Measurements from ENCODE around the gene TMEM117.
"Not testable (repeated sequence)": the region's sequence is repeated elsewhere in the genome, so short reads cannot be mapped to it uniquely, and the experiment has no call there.

TMEM117 gene

DNA sequence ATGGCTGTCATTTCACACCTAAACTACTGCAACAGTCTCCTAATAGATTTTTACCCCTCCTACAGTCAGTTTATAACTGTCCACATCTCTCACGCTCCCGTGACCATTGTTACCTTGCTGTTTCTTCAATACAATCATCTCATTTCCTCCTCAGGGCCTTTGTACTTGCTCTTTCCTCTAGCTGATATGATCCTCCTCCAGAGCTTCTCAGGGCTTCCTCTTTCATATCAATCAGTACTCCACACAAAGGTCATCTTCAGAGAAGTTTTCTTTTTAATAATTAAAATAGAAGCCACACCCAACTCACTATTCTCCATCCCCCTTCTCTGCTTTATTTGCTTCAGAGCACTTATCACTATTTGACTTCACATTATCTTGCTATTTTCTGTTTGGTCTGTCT lies 532.0 kb downstream of the TMEM117 start:
- H3K4me3 ChIP-seq (replicated peaks; ENCODE audit: low read depth, low read length) = no peak overlapping the region
- no peak for DNase-seq (ENCODE audit: low read depth)
- TF ChIP-seq, protein P1, sequence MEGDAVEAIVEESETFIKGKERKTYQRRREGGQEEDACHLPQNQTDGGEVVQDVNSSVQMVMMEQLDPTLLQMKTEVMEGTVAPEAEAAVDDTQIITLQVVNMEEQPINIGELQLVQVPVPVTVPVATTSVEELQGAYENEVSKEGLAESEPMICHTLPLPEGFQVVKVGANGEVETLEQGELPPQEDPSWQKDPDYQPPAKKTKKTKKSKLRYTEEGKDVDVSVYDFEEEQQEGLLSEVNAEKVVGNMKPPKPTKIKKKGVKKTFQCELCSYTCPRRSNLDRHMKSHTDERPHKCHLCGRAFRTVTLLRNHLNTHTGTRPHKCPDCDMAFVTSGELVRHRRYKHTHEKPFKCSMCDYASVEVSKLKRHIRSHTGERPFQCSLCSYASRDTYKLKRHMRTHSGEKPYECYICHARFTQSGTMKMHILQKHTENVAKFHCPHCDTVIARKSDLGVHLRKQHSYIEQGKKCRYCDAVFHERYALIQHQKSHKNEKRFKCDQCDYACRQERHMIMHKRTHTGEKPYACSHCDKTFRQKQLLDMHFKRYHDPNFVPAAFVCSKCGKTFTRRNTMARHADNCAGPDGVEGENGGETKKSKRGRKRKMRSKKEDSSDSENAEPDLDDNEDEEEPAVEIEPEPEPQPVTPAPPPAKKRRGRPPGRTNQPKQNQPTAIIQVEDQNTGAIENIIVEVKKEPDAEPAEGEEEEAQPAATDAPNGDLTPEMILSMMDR (IDR thresholded peaks at IDR 0.05; ENCODE audit: low read length, missing control alignments) = no peak

DNA sequence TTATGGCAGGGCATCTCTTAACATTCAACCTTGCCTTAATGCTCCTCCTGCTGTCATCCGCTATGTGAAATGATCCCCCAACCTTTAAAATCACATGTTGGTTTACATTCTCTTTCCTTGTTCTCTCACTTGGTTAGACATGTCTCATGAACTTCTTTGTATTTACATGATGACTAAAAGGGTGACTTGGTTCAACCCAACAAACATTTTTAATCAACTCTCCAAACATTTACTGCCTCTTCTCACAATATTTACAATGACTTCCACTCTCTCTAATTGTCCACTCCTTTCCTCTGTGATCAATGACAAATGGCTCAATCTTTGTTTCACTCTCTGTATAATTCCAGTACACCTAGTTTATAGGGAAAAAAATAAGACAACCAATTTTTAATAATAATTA lies 534.1 kb downstream of the TMEM117 start:
- TF ChIP-seq, protein P1 (IDR thresholded peaks at IDR 0.05; ENCODE audit: low read length, missing control alignments) = no peak
- DNase-seq (ENCODE audit: low read depth) = no peak
- H3K4me3 ChIP-seq (replicated peaks; ENCODE audit: low read depth, low read length) = no peak overlapping the region

DNA sequence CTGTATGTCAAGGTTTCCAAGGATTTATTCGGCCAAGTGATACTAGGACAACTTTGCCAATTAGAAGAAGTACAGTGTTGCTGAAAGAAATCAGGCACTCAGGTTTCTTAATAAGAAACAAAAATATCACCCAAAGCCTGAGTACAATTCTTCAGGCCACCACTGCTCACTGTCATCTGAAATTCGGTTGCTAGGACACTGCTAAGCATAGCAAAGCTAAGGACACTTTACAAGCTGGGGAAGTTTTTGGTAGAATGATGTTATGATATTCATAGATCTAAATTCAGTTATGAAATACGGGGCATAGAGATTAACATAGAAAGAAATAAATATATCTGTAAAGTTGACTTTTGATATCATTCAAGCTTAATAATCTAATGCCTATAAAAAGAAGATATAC lies 535.1 kb downstream of the TMEM117 start:
- no peak for DNase-seq (ENCODE audit: low read depth)
- TF ChIP-seq, protein P1 (IDR thresholded peaks at IDR 0.05; ENCODE audit: low read length, missing control alignments) = no peak
- H3K4me3 ChIP-seq (replicated peaks; ENCODE audit: low read depth, low read length) = no peak overlapping the region

DNA sequence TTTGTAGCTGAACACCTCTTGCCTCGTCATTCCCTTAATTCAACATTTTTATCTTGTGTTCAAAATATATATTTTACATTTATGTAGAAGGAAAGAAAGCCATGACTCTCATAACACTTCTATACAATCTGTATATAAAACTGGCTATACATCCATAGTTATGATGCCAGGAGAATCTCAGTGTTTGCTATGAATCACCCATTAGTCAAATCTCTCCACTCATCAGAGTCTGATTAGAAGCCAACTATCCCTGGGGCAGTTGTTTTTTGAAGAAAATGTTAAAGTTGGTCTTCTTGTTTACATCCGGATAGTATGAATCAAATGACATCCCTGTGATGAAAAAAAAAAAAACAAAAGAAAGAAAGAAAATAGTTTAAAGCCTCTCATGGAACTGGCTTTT lies 536.4 kb downstream of the TMEM117 start:
- no peak for DNase-seq (ENCODE audit: low read depth)
- TF ChIP-seq, protein P1 (IDR thresholded peaks at IDR 0.05; ENCODE audit: low read length, missing control alignments) = no peak
- H3K4me3 ChIP-seq (replicated peaks; ENCODE audit: low read depth, low read length) = no peak overlapping the region

DNA sequence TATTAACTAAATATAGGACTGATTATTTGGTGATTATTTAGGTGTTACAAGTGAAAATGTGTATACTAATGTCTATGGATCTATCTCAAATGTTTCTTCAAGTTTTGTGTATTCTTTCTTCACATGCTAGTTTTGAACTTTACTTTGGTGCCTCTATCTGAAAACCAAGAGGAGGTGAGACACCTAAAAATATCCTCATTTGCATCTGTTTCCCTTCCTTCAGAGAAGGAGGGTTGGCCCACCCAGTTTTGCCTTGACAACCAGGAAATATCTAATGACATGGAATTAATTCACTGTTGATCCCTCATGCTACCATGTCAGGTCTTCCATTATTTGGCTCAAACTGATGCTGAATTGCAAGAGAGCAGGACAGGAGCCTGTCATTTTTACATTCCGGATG lies 539.8 kb downstream of the TMEM117 start:
- no peak overlapping the region for H3K4me3 ChIP-seq (replicated peaks; ENCODE audit: low read depth, low read length)
- DNase-seq (ENCODE audit: low read depth) = no peak
- TF ChIP-seq, protein P1 (IDR thresholded peaks at IDR 0.05; ENCODE audit: low read length, missing control alignments) = no peak

DNA sequence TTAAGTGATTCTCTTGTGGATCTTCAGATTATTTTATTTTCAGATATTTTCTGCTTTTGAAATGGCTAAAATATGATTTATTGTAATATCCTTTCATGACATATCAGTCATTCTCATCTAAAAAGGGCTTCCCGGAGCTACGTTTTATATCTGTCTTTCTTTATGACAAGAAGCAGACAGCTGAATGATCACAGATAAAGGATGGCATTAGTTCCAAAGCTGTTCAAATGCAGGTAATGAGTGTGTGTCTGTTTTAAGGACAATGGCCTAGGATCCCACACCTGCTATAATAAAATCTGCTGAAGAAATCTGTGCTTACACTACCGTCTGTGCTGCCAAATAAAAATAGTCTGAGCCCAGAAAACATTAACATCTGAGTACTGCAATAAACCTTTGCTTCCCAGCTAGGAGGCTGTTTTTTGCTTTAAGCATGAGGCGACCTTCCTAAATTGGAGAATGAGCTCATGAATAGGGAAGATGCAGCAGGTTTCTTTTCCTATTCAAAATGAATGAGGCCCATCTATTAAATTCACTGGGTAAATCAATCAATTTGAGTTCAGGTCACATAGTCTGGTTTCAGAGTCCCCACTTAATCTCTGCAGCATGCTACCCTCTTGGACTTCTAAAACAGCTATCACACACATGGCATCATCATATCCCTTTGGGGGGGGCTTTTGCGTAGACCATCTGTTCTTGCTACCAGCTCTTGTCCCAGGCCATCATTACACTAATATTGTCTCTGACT lies 541.7 kb downstream of the TMEM117 start:
- TF ChIP-seq, protein P1 (IDR thresholded peaks at IDR 0.05; ENCODE audit: low read length, missing control alignments) = no peak
- no peak overlapping the region for H3K4me3 ChIP-seq (replicated peaks; ENCODE audit: low read depth, low read length)

DNA sequence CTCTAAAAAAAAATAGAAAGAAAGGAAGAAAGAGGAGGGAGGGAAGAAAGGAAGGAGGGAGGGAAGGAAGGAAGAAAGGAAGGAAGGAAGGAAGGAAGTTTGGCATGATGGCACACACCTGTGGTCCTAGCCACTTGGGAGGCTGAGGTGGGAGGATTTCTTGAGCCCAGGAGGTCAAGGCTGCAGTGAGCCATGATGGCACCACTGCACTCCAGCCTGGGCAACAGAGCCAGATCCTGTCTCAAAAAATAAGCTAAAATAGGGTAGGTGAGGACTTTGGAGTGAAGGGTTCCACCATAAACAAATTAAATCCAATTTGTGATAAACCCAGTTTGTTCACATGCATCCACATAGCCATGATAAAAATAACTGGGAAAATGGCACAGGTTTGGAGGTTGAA lies 543.2 kb downstream of the TMEM117 start:
- DNase-seq (ENCODE audit: low read depth); H3K4me3 ChIP-seq (replicated peaks; ENCODE audit: low read depth, low read length): not testable (repeated sequence)

More for the DNA sequence above, 541.7 kb downstream of the TMEM117 start:
- DNase-seq (ENCODE audit: low read depth) = no peak
